H1 (cell line): ENCODE results near the gene CANT1. TPM values are rescaled to one million over a fixed set of nuclear protein-coding genes. Genes with fewer than 3 reads are reported as not detected.

Source experiments
- CTCF ChIA-PET: fragments of 300-600 bp; sonication (Branson Sonifier 250); formaldehyde crosslinking; loops from one replicate; lab custom pipeline; 2021; ENCODE audit not compliant: partially characterized antibody; lab: Charles Lee
- POLR2A ChIA-PET: fragments of 300-600 bp; sonication (Branson Sonifier 250); formaldehyde crosslinking; loops from one replicate; lab custom pipeline; 2021; ENCODE audit warnings: inconsistent platforms; ENCODE audit not compliant: partially characterized antibody; lab: Charles Lee
- DNase-seq, 2 experiments: peaks; one replicate each; pipeline versions ENCODE4 v3.0.0 to v3.0.0-alpha.2; 2010 to 2022; ENCODE audit warnings: low spot score in 2 of 2, low read depth in 1 of 2, mixed read lengths in 1 of 2
- FAIRE-seq: peaks from 2 replicates; lab custom pipeline; 2011; peaks lifted over from hg19 to GRCh38; lab: Jason Lieb, UNC
- H2AFZ ChIP-seq: 2 replicates; pipeline ENCODE4 v1.8.1; 2012; ENCODE audit warnings: low read length, inconsistent platforms
- H2AK5ac ChIP-seq: 2 replicates; pipeline ENCODE4 v1.6.1; 2013; ENCODE audit warnings: low read depth, low read length
- H2BK120ac ChIP-seq: replicated peaks from 2 replicates; pipeline ENCODE3; 2013; ENCODE audit warnings: low read depth, low read length, inconsistent platforms
- H2BK12ac ChIP-seq: 2 replicates; pipeline ENCODE4 v1.6.1; 2013; ENCODE audit warnings: low read depth, low read length
- H2BK15ac ChIP-seq: 2 replicates; pipeline ENCODE4 v1.6.1; 2013; ENCODE audit warnings: low read length
- H2BK20ac ChIP-seq: 2 replicates; pipeline ENCODE4 v1.6.1; 2013; ENCODE audit warnings: low read length
- H2BK5ac ChIP-seq: 2 replicates; pipeline ENCODE4 v1.6.1; 2013; ENCODE audit warnings: low read depth, low read length
- H3K14ac ChIP-seq: 2 replicates; pipeline ENCODE4 v1.6.1; 2013; ENCODE audit warnings: inconsistent platforms; ENCODE audit not compliant: insufficient read length
- H3K18ac ChIP-seq: 2 replicates; pipeline ENCODE4 v1.6.1; 2013; ENCODE audit warnings: low read length; ENCODE audit errors: extremely low read depth
- H3K23ac ChIP-seq: 2 replicates; pipeline ENCODE4 v1.6.1; 2013; ENCODE audit warnings: inconsistent platforms; ENCODE audit not compliant: insufficient read length
- H3K23me2 ChIP-seq: 2 replicates; pipeline ENCODE4 v1.6.1; 2013; ENCODE audit warnings: low read depth, low read length
- H3K27ac ChIP-seq: 2 replicates; pipeline ENCODE4 v1.6.1; 2011; ENCODE audit warnings: low read depth, low read length, inconsistent platforms
- H3K27me3 ChIP-seq, 4 experiments: replicated peaks in 1 of 4; 1 replicate in 1 of 4; 2 replicates in 3 of 4; pipeline versions ENCODE4 v1.6.1 to v1.8.1; 2011 to 2013; ENCODE audit warnings: low read length in 3 of 4, mild to moderate bottlenecking in 3 of 4, inconsistent platforms in 2 of 4, mixed read lengths in 2 of 4, moderate library complexity in 1 of 4; ENCODE audit not compliant: control insufficient read depth in 3 of 4, insufficient read depth in 3 of 4; ENCODE audit errors: extremely low read depth in 1 of 4
- H3K36me3 ChIP-seq, 4 experiments: 2 replicates each; pipeline versions ENCODE4 v1.6.1 to v1.8.1; 2011 to 2013; ENCODE audit warnings: mild to moderate bottlenecking in 4 of 4, low read length in 3 of 4, moderate library complexity in 2 of 4, control low read depth in 1 of 4, inconsistent platforms in 1 of 4; ENCODE audit not compliant: insufficient read depth in 4 of 4, control insufficient read depth in 2 of 4
- H3K4ac ChIP-seq: replicated peaks from 2 replicates; pipeline ENCODE3; 2013; ENCODE audit warnings: low read length, low read depth, mixed read lengths, inconsistent platforms; ENCODE audit not compliant: insufficient read length
- H3K4me1 ChIP-seq, 4 experiments: replicated peaks in 1 of 4; 1 replicate in 1 of 4; 2 replicates in 3 of 4; pipeline versions ENCODE4 v1.6.1 to v1.8.1; 2011 to 2013; ENCODE audit warnings: low read length in 3 of 4, inconsistent platforms in 2 of 4, mixed read lengths in 1 of 4; ENCODE audit not compliant: insufficient read depth in 4 of 4, control insufficient read depth in 3 of 4
- H3K4me2 ChIP-seq, 2 experiments: 2 replicates each; pipeline versions ENCODE4 v1.6.1 to v1.8.1; 2011 to 2013; ENCODE audit warnings: low read depth in 2 of 2, low read length in 2 of 2, control low read depth in 1 of 2, inconsistent platforms in 1 of 2, mild to moderate bottlenecking in 1 of 2; ENCODE audit not compliant: insufficient read depth in 1 of 2
- H3K4me3 ChIP-seq, 4 experiments: fragments of 200-600, 300-600 bp in 1 of 4; sonication (generic), shearing (Covaris generic), sonication (Bioruptor Twin) in 1 of 4; 2 replicates each; pipeline versions ENCODE4 v1.5.1 to v1.8.1; 2011 to 2016; ENCODE audit warnings: low read length in 4 of 4, low read depth in 3 of 4, control low read depth in 2 of 4, inconsistent platforms in 2 of 4, mild to moderate bottlenecking in 2 of 4, mixed read lengths in 1 of 4, moderate library complexity in 1 of 4; ENCODE audit not compliant: insufficient read depth in 2 of 4; ENCODE audit errors: extremely low read depth in 1 of 4
- H3K56ac ChIP-seq: replicated peaks from 2 replicates; pipeline ENCODE3; 2013; ENCODE audit warnings: low read depth, mild to moderate bottlenecking, mixed read lengths, low read length, inconsistent platforms; ENCODE audit not compliant: insufficient read length
- H3K79me1 ChIP-seq: 2 replicates; pipeline ENCODE4 v1.6.1; 2013; ENCODE audit warnings: low read depth, low read length, control low read depth
- H3K79me2 ChIP-seq, 2 experiments: 2 replicates each; pipeline versions ENCODE4 v1.6.1 to v1.8.1; 2012 to 2013; ENCODE audit warnings: low read length in 2 of 2, mild to moderate bottlenecking in 2 of 2, inconsistent platforms in 1 of 2; ENCODE audit not compliant: insufficient read depth in 2 of 2, control insufficient read depth in 1 of 2
- H3K9ac ChIP-seq, 4 experiments: replicated peaks in 1 of 4; 1 replicate in 1 of 4; 2 replicates in 3 of 4; pipeline versions ENCODE4 v1.6.1 to v1.8.1; 2011 to 2013; ENCODE audit warnings: low read depth in 3 of 4, low read length in 3 of 4, control low read depth in 2 of 4, mild to moderate bottlenecking in 2 of 4, moderate library complexity in 2 of 4, inconsistent platforms in 1 of 4; ENCODE audit errors: extremely low read depth in 1 of 4
- H3K9me3 ChIP-seq, 2 experiments: 2 replicates each; pipeline versions ENCODE4 v1.6.1 to v1.8.1; 2012 to 2013; ENCODE audit warnings: mild to moderate bottlenecking in 2 of 2, moderate library complexity in 2 of 2, control low read depth in 1 of 2, inconsistent platforms in 1 of 2, low read depth in 1 of 2, low read length in 1 of 2, mixed read lengths in 1 of 2; ENCODE audit not compliant: insufficient read depth in 2 of 2
- H4K20me1 ChIP-seq, 2 experiments: replicated peaks in 1 of 2; 2 replicates each; pipeline versions ENCODE3 to v1.8.1; 2011 to 2013; ENCODE audit warnings: inconsistent platforms in 2 of 2, low read length in 2 of 2, mild to moderate bottlenecking in 1 of 2; ENCODE audit not compliant: insufficient read depth in 2 of 2, control insufficient read depth in 1 of 2
- H4K5ac ChIP-seq: 2 replicates; pipeline ENCODE4 v1.6.1; 2013; ENCODE audit warnings: low read length, low read depth, mixed read lengths, inconsistent platforms; ENCODE audit not compliant: insufficient read length
- H4K8ac ChIP-seq: 2 replicates; pipeline ENCODE4 v1.8.0; 2013; ENCODE audit warnings: mild to moderate bottlenecking, moderate library complexity, low read length, inconsistent platforms; ENCODE audit not compliant: insufficient read depth; ENCODE audit errors: extremely low read depth
- H4K91ac ChIP-seq: replicated peaks from 2 replicates; pipeline ENCODE3; 2013; ENCODE audit warnings: low read length, mixed read lengths, inconsistent platforms; ENCODE audit not compliant: insufficient read length
- E2F6 ChIP-seq: IDR thresholded peaks from 2 replicates; pipeline ENCODE4 v1.6.1; 2012; ENCODE audit warnings: inconsistent platforms
- EP300 ChIP-seq, 2 experiments: IDR thresholded peaks; 1 replicate in 1 of 2; 2 replicates in 1 of 2; pipeline ENCODE4 v1.6.1; 2011 to 2012; ENCODE audit warnings: low read depth in 2 of 2, low read length in 2 of 2, mild to moderate bottlenecking in 2 of 2, borderline replicate concordance in 1 of 2, inconsistent platforms in 1 of 2, moderate library complexity in 1 of 2
- PHF8 ChIP-seq: fragments of 200-600 bp; sonication (generic); conservative IDR thresholded peaks from 2 replicates; pipeline ENCODE4 v1.7.1; 2012; ENCODE audit warnings: low read depth, mild to moderate bottlenecking, inconsistent platforms, low read length, moderate library complexity
- POU5F1 ChIP-seq: IDR thresholded peaks from 2 replicates; pipeline ENCODE4 v1.6.1; 2011; ENCODE audit warnings: low read depth, mild to moderate bottlenecking, low read length, moderate library complexity
- RAD21 ChIP-seq, 2 experiments: IDR thresholded peaks in 1 of 2; conservative IDR thresholded peaks in 1 of 2; 2 replicates each; pipeline ENCODE4 v1.6.1; 2011; ENCODE audit warnings: low read depth in 2 of 2, low read length in 2 of 2, improper control_type of control experiment in 1 of 2, inconsistent platforms in 1 of 2, mild to moderate bottlenecking in 1 of 2, moderate library complexity in 1 of 2
- RBBP5 ChIP-seq: IDR thresholded peaks from 2 replicates; pipeline ENCODE4 v1.7.1; 2012; ENCODE audit warnings: low read depth, mild to moderate bottlenecking, inconsistent platforms, low read length, moderate library complexity, borderline replicate concordance
- SIN3A ChIP-seq, 2 experiments: IDR thresholded peaks in 1 of 2; conservative IDR thresholded peaks in 1 of 2; 2 replicates each; pipeline ENCODE4 v1.6.1; 2011 to 2012; ENCODE audit warnings: low read length in 2 of 2, improper control_type of control experiment in 1 of 2, low read depth in 1 of 2, mild to moderate bottlenecking in 1 of 2
- WGBS, 2 experiments: shearing (Covaris generic) in 1 of 2; methylation state at CpG; one replicate each; pipeline versions ENCODE4 v1.1.6 to v1.1.7; 2013 to 2015; ENCODE audit warnings: low lambda C conversion rate in 2 of 2, mixed read lengths in 2 of 2, inconsistent platforms in 1 of 2, low coverage in 1 of 2, missing lambda C conversion rate in 1 of 2; ENCODE audit not compliant: insufficient replicate concordance in 2 of 2, insufficient coverage in 1 of 2, insufficient read length in 1 of 2; ENCODE audit errors: extremely low coverage in 1 of 2, missing lambda C conversion rate in 1 of 2; 5-methylcytosine and 5-hydroxymethylcytosine counted together
- polyA plus RNA-seq, 7 experiments: library from polyadenylated mRNA; depleted of rRNA in 3 of 7; stranded (reverse) in 5 of 7; unstranded in 2 of 7; fragments of >200 nt in 5 of 7; fragments of 200-250 nt in 2 of 7; gene quantifications; 1 replicate in 5 of 7; 2 replicates in 1 of 7; 4 replicates in 1 of 7; pipeline versions ENCODE4 v1.2.1 to v1.2.3, GENCODE V29; 2011 to 2013; ENCODE audit warnings: missing spikeins in 2 of 7, mixed read lengths in 2 of 7
- total RNA-seq: library from RNA; stranded (reverse); fragmentation: NEBNext Ultra II Directional; extraction: Animal tissue kit (Norgen Biotek cat#: 25700); gene quantifications from 2 replicates; pipeline ENCODE4 v1.2.1, GENCODE V29; 2021
- TF ChIP-seq, protein P1 (sequence below): IDR thresholded peaks from 2 replicates; pipeline ENCODE4 v1.6.1; 2011; ENCODE audit warnings: low read length, improper control_type of control experiment

Gene CANT1
- total and polyA plus RNA-seq, 2 of the 8 experiments (the other 6 are each of a cell fraction or from before 2014, with no cell fraction given) = 23.0 to 32.6 TPM

GRCh38 chr17:79031996-79032875, 22.7 kb upstream of the CANT1 start:
- no peak overlapping the region for H4K5ac ChIP-seq
- H3K27ac ChIP-seq = no peak overlapping the region
- 85% methylated on average over 26 of the region's 26 CpGs; no CpG with 5 or more reads in 1 of the 2 experiments for WGBS, 2 experiments
- H3K4me2 ChIP-seq = no peak overlapping the region
- H4K91ac ChIP-seq = no peak overlapping the region
- POLR2A ChIA-PET = no interaction called here
- no peaks in the 10 kb centered on the region for H3K79me2 ChIP-seq
- H3K23me2 ChIP-seq = no peaks in the 10 kb centered on the region
- no peak overlapping the region for H3K14ac ChIP-seq
- DNase-seq = no peak
- H2BK120ac ChIP-seq = no peak overlapping the region
- CTCF ChIA-PET = interaction anchor here (1.0 to 6.8 kb wide), 7 partner anchors 9 to 78 kb away, joined by 3 to 63 read pairs (median 6); no protein-coding TSS in a partner anchor
- no peak overlapping the region for H2AK5ac ChIP-seq
- H3K9ac ChIP-seq = no peak overlapping the region
- H3K4me3 ChIP-seq = no peak overlapping the region
- H3K9me3 ChIP-seq = no peaks in the 10 kb centered on the region
- no peak overlapping the region for H2BK15ac ChIP-seq
- H4K8ac ChIP-seq = peak overlapping the region; percentile 25; the same call in 1 of the 2 replicates
- H3K79me1 ChIP-seq = no peaks in the 10 kb centered on the region
- no peak overlapping the region for H3K56ac ChIP-seq
- H2BK5ac ChIP-seq = no peak overlapping the region
- H2AFZ ChIP-seq = no peak overlapping the region
- H3K18ac ChIP-seq = no peak overlapping the region
- no peak overlapping the region for H2BK20ac ChIP-seq
- FAIRE-seq = no peak
- no peak overlapping the region for H3K23ac ChIP-seq
- H2BK12ac ChIP-seq = no peak overlapping the region
- peaks cover 0 to 3% (median 0%) of the 10 kb centered on the region in 4 experiments; a peak in 1 of 7 replicates for H3K4me1 ChIP-seq
- H4K20me1 ChIP-seq = peaks cover 2% of the 10 kb centered on the region in 2 experiments
- H3K4ac ChIP-seq = no peak overlapping the region
- H3K36me3 ChIP-seq = no peaks in the 10 kb centered on the region
- H3K27me3 ChIP-seq = peaks cover 0 to 16% (median 11%) of the 10 kb centered on the region in 4 experiments; a peak in 4 of 7 replicates
- TF ChIP-seq PHF8 (no peak), RAD21 (IDR thresholded peaks at IDR 0.05 in 1 of 2, conservative IDR thresholded peaks at IDR 0.05 in 1 of 2; ENCODE audit: low read depth in 2 of 2, low read length in 2 of 2) (no peak), SIN3A (conservative IDR thresholded peaks at IDR 0.05 in 1 of 2, IDR thresholded peaks at IDR 0.05 in 1 of 2; ENCODE audit: low read depth in 1 of 2, low read length in 2 of 2) (no peak), EP300 (IDR thresholded peaks at IDR 0.05; ENCODE audit: borderline replicate concordance in 1 of 2, low read depth in 2 of 2, low read length in 2 of 2) (no peak), RBBP5 (no peak), POU5F1 (no peak), E2F6 (no peak)
- TF ChIP-seq, protein P1, sequence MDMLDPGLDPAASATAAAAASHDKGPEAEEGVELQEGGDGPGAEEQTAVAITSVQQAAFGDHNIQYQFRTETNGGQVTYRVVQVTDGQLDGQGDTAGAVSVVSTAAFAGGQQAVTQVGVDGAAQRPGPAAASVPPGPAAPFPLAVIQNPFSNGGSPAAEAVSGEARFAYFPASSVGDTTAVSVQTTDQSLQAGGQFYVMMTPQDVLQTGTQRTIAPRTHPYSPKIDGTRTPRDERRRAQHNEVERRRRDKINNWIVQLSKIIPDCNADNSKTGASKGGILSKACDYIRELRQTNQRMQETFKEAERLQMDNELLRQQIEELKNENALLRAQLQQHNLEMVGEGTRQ = no peak
